HG02678 (cell line): ENCODE results near the gene NFASC.

Source experiments
- ATAC-seq: cut with Tn5 transposase; IDR thresholded peaks from one replicate; pipeline ENCODE4 v1.9.1; 2021; ENCODE audit warnings: mild to moderate bottlenecking, moderate library complexity; ENCODE audit not compliant: unreplicated experiment

Gene NFASC

DNA sequence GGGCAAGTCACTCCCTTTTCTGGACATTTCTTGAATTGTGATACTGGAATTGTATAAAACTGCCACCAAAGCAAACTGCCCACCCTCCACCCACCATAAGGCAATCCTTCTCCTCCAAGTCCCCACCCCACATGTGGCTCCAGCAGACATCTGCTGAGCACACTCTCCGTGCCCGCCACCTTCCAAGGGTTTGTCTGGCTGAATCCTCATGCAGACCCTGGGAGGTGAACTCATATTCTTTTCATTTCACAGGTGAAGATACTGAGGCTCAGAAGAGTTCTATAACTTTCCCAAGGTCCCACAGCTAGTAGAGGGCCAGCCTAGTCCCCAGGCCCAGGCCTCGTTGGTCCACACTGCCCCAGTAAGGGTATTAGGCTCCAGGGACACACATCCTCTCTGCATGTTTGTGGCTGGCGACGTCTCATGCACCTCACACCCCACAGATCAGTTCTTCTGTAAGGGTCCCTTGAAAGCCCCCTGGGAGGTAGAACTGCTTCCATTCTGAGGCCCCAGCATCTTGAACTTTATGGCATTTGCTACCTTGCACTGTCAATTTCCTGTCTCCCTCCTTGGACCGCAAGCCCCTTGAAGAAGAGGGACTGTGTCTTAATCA, 186.4 kb downstream of the NFASC start:
- ATAC-seq, result no peak

DNA sequence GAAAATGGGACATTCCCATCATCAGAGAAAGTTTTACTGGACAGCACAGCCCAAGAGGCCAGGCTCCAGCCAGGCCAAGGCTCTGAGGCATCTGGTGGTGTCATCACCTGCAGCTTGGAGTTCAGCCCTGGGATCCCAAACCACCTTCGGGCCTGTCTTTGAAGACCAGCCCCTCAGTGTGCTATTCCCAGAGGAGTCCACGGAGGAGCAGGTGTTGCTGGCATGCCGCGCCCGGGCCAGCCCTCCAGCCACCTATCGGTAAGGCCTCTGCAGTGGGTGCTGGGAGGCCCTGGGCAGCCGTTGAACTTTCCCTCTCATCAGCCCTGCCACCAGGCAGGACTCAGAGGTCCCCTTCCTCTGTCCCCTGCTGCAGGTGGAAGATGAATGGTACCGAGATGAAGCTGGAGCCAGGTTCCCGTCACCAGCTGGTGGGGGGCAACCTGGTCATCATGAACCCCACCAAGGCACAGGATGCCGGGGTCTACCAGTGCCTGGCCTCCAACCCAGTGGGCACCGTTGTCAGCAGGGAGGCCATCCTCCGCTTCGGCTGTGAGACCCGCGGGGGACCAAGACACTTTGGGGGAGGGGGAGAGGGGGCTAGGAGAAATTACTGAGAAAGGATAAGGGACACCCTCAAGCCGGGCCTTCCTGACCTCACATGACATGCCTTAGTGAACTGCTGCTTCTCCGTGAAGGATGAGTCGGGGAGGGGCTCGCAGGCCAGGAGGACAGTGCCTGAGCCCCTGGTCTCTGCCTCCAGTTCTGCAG, 187.3 kb downstream of the NFASC start:
- ATAC-seq, result no peak

DNA sequence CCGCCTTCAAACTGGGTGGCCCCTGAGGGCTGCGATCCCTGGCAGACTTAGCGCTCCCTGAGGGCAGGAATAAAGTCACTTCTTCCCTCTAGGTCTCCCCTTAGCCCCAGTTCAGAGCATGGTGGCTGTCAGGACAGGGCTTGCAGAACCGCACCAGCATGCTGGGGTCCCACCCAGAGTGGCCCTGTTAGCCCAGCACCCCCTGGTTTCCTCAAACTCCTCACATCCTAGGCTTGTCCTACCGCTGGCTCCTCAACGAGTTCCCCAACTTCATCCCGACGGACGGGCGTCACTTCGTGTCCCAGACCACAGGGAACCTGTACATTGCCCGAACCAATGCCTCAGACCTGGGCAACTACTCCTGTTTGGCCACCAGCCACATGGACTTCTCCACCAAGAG, 188.2 kb downstream of the NFASC start:
- ATAC-seq, result no peak

DNA sequence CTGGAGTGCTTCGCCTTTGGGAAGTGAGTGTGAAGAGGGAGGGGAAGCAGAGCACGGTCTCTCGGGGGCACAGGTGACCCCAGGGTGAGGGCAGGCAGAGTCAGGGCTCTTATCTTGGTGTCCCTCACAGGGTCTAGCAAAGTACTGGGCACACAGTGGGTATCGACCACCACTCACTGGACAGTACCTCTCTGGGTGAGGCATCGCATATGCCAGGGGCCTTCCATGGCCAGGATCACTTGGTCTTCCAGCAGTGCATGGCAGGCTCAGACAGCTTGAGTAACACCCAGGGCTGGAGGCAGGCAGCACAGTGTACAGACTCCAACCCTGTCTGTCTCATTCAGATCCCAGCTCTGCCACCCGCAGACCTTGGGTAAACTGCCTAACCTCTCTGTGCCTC, 189.0 kb downstream of the NFASC start:
- ATAC-seq, result no peak

DNA sequence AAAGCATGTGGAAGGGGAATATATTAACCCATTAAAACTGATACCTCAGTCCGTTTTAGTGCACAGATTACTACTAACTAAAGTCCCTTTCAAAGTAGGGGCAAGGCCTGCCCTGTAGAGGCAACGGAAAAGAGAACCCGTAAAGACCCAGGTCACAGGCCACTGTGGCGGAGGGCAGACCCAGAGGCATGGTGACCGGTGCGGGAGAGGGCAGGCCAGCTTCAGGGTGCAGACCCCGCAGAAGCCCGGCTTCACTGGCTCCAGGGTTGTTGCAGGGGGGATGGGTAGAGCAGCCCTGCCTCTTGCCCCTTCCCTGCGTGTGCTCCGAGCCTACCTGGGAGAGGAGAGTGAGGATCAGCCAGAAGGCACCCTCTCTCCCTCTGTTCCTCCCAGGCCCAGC, 190.1 kb downstream of the NFASC start:
- ATAC-seq, result no peak

DNA sequence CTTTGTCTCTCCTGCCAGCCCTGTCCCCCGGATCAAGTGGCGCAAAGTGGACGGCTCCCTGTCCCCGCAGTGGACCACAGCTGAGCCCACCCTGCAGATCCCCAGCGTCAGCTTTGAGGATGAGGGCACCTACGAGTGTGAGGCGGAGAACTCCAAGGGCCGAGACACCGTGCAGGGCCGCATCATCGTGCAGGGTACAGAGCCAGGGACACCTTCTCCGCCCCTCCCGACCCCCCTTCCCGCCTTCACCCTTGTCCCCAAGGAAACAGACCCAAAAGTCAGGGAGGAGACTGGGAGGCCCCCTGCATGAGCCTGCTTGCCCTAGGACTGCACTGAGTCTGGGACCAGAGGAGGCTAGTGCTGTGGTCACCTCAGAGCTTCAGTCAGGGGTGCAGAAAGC, 190.6 kb downstream of the NFASC start:
- no peak for ATAC-seq

DNA sequence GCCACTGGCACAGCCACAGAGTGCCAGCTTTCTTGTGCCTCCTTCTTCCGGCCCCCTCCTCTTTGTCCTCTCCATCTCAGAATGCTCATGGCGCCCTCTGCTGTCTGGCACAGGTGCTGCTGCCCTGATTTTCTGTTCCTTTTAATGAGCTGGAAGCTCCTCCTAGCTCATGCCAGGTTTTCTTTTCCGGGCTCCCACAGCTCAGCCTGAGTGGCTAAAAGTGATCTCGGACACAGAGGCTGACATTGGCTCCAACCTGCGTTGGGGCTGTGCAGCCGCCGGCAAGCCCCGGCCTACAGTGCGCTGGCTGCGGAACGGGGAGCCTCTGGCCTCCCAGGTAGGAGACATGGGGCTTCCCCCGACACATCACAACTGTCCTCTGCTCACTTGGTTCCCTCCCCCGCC, 191.0 kb downstream of the NFASC start:
- no peak for ATAC-seq

DNA sequence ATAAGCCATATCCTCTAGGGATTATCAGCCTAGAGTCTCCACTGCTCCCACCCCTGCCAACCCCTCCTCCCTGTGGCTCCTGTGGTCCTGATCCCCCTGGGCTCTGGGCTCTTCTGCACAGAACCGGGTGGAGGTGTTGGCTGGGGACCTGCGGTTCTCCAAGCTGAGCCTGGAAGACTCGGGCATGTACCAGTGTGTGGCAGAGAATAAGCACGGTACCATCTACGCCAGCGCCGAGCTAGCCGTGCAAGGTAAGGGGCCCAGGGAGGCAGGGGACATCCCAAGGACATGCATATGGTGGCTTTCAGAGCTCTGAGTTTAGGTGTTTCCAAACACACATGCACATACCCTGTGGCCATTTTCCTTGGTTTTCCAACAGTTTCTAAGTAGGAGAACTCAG, 191.7 kb downstream of the NFASC start:
- ATAC-seq, result no peak

DNA sequence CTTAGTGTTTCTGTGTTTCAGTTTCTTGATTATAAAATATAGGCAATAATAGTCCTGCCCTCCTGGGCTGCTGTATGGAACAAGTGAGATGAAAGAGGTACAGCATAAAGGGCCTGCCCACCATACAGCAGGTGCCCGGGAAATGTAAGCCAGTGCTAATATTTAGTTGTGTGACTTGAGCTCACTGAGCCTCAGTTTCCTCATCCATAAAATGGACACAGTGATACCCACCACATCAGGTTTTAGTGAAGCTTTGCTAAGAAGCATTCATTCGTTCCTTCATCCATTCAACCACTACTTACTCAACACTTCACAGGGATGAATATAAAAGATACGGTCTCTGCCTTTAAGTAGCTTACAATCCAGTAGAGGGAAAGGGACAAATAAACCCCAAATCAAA, 192.2 kb downstream of the NFASC start:
- ATAC-seq, result no peak

DNA sequence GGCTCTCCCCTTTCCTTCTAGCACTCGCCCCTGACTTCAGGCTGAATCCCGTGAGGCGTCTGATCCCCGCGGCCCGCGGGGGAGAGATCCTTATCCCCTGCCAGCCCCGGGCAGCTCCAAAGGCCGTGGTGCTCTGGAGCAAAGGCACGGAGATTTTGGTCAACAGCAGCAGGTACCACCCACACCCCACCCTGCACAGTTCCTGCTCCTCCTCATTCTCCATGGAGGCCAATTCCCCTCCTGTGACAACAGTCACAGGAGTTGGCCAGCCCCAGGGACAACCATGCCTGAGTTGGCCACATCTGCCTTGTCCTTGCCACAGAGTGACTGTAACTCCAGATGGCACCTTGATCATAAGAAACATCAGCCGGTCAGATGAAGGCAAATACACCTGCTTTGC, 193.6 kb downstream of the NFASC start:
- ATAC-seq, result no peak

DNA sequence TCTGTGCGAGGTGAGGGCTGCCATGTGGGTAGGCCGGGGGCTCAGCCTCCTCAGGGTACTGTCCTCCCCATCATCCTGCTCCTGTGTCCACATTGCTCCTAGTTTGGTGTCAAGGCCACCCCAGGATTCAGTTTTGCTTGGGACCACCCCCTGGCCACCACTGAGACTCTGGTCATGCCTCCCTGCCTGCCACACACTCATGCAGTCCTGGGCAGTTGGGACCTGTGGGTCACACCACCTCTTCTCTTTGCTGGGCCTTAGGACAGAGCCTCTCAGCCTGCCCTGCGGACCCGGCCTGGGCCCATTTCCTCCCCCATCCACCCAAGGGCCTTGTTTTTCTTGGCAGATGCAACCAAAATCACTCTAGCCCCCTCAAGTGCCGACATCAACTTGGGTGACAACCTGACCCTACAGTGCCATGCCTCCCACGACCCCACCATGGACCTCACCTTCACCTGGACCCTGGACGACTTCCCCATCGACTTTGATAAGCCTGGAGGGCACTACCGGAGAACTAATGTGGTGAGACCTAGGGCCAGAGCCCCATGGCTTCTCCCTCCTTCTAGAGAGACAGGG, 194.2 kb downstream of the NFASC start:
- no peak for ATAC-seq

DNA sequence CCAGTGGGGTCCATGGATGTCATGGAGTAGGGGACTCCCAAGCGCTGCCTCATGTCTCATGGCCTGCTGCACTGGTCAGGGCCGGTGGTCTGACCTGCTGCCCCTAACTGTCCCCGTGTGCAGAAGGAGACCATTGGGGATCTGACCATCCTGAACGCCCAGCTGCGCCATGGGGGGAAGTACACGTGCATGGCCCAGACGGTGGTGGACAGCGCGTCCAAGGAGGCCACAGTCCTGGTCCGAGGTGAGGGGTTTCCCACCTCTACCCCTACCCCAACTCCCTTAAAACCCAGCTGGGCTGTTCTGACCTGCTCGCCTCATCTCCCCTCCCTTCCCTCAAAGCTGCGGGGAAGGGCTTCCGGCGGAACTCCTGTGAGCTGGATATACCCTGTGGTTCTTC, 195.0 kb downstream of the NFASC start:
- ATAC-seq, result no peak

DNA sequence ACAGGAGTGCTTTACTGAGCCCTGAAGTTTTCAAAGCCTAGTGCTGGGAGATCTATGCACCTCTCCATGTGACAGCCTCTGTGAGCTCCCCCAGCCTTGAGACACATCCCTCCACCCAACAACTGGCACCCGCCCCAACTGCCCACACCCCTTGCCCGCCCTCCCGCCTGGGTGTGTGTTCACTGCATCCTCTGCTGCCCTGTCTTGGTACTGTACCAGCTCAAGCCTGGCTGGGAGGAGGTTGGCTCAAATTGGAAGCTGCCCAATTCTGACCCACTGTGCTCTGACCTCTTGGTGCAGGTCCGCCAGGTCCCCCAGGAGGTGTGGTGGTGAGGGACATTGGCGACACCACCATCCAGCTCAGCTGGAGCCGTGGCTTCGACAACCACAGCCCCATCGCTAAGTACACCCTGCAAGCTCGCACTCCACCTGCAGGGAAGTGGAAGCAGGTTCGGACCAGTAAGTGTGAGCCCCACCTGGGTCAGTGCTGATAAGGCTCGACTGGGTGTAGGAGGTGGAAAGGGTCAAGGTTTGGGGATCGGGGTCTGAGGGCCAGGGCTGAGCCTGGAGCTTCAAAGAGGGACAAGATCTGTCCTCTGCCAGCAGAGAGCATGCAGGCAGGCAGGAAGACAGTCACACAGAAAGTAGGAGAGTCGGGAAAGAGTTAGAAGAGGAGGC, 195.6 kb downstream of the NFASC start:
- ATAC-seq, result no peak

DNA sequence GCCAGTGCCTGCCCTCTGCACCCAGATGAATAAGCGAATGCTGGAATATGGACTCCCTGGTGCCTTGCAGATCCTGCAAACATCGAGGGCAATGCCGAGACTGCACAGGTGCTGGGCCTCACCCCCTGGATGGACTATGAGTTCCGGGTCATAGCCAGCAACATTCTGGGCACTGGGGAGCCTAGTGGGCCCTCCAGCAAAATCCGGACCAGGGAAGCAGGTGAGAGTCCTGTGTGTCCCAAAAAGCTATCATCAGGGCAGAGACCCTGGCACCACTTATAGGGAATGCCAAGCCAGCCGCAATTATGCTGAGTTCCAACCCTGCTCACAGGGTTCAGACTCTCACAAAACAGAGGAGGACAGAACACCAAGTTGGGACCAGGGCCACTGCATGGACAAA, 196.4 kb downstream of the NFASC start:
- no peak for ATAC-seq

DNA sequence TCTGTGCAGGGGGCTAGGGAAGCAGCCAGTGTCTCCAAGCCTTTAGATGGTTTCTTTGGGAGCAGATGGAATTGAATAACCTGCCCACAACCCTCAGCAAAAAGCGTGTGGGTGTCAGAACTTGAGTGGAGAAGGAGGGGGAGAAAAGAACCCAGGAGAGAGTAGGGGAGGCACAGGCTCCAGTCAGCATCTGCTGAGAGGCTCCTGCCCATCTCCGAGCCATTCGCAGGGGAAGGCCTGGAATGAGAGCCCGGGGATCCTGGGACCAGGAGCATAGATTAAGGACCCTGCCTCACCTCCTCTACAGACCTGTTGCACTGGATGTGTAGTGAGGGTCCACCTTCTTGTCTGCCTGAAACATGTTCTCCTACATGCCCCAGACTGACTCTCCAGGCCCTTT, 197.3 kb downstream of the NFASC start:
- ATAC-seq, result no peak

DNA sequence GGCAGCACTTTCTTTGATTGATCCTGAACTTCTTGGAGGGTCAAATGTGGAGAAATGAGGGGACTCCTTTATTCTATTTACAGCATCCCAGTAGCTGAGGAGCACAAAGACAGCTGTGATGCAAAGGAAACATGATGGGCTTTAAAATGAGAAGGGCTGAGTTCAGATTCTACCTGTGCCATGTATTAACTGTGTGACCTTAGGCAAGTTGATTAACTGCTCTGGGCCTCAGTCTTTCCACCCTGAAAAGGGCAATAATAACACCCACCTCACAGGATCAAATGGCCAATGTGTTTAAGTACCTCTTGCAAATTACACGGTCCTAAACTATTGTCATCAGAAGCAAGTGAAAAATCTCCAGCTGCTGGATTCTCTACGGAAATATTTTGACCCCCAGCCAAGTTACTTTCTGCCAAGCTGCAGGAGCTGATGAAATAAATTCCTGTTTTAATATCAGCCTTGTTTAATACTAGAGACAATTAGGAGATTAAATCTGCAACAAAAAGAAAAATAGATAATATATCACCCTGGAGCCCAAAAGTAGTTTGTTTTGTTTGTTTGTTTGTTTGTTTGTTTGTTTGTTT, 197.9 kb downstream of the NFASC start:
- no peak for ATAC-seq

DNA sequence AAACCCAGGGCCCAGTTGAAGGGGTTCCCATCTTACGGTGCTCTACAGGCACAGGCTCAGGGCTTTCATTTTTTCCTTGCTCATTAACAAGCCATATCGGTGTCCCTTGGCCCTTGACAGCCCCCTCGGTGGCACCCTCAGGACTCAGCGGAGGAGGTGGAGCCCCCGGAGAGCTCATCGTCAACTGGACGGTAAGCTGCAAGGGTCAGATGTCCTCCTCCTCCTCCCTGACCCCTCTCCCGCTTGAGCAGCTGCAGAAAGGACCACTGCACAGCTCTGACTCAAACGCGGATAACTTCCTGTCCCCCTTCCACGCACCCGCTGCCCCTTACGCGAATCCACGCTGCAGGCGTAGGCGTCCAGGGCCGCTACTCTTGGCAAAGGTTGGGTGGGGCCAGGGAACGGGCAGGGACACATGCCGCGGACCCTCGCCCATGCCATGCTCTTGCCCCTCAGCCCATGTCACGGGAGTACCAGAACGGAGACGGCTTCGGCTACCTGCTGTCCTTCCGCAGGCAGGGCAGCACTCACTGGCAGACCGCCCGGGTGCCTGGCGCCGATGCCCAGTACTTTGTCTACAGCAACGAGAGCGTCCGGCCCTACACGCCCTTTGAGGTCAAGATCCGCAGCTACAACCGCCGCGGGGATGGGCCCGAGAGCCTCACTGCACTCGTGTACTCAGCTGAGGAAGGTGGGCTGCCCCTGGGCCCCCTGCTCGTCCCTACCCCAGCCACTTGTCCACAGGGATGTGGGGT, 198.9 kb downstream of the NFASC start:
- ATAC-seq, result no peak

DNA sequence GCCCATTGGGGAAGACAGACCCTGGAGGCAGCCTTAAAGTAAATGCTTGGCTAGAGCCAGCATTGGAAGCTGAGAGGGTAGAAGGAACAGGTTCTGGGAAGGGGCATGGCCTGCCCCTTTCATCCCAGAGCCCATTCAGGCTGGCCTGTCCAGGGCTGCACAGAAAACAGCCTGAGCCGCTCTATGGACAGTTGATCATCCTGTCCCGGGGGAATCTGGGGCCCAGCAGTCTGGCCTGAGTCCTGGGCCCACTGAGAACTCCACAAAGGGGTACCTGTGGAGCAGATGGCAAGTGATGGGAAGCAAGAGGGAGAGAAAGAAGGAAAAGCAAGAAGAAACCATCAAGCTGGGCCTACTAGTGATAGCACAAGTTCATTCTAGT, 200.4 kb downstream of the NFASC start:
- ATAC-seq, result no peak

DNA sequence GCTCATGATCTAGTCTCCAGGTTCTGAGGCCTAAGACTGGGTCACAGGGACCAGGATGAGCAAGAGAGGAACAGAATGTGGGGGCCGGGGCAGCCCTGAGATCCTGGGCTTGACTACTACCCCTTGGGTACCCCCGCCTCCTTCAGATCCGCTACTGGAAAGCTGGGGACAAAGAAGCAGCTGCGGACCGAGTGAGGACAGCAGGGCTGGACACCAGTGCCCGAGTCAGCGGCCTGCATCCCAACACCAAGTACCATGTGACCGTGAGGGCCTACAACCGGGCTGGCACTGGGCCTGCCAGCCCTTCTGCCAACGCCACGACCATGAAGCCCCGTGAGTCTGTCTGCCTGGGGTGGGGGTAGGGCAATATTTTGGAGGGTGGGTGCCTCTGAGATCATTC, 201.1 kb downstream of the NFASC start:
- ATAC-seq, result no peak

DNA sequence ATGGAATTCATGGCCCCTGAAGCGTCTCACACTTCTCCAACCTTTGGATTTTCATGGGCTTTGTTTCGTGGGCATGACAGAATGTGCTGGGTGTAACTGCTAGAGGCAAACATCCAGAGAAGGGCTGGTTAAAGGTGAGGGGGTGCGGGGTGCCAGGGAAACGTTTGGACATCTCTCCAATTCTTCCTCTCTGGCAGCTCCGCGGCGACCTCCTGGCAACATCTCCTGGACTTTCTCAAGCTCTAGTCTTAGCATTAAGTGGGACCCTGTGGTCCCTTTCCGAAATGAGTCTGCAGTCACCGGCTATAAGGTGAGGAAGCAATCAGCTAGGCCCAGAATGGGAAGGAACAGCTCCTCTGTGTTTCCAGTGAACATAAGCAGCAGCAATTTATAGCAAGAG, 201.6 kb downstream of the NFASC start:
- ATAC-seq, result no peak
